RWPE1 (cell line): ENCODE data around the gene CDK9.
"Not testable (repeated sequence)": the region's sequence is repeated elsewhere in the genome, so short reads cannot be mapped to it uniquely, and the experiment has no call there.

Source experiments
- CTCF ChIA-PET: fragments of 350-600 bp; sonication (Branson Sonifier 250); formaldehyde crosslinking; extraction: SDS; loops from one replicate; lab custom pipeline; 2021; lab: Yijun Ruan, JAX
- POLR2A ChIA-PET: fragments of 400-600 bp; formaldehyde crosslinking; extraction: SDS; loops from one replicate; lab custom pipeline; 2020; ENCODE audit warnings: antibody characterized with exemption; ENCODE audit not compliant: low non-redundant PET; lab: Yijun Ruan, JAX
- DNase-seq: peaks from one replicate; pipeline ENCODE4 v3.0.0; 2012; ENCODE audit warnings: low spot score
- H3K27ac ChIP-seq: fragments of 450-650 bp; 2 replicates; pipeline ENCODE4 v1.5.1; 2017
- CTCF ChIP-seq: fragments of 450-650 bp; conservative IDR thresholded peaks from 2 replicates; pipeline ENCODE4 v1.5.1; 2017; ENCODE audit warnings: low read depth, mild to moderate bottlenecking

Gene CDK9

GRCh38 chr9:127778280-127779135, 7.3 kb upstream of the CDK9 start, which contains the start of gene SH2D3C:
TSS of gene SH2D3C (minus strand) at chr9:127778666. CDS start at chr9:127778627, 39 bp downstream.
- CTCF ChIA-PET = interaction anchor here (1.6 kb wide), 1 partner anchor 44 kb away, joined by 11 read pairs; the partner anchor contains the start of gene TOR2A
- no peak for DNase-seq
- TF ChIP-seq CTCF = no peak
- peak within 1 kb of the TSS; percentile 55 for H3K27ac ChIP-seq
- POLR2A ChIA-PET = interaction anchor here (0.6 kb wide), 1 partner anchor 1232 kb away, joined by 5 read pairs; no protein-coding TSS in a partner anchor

- CTCF ChIA-PET = interaction anchor here (1.6 kb wide), 1 partner anchor 45 kb away, joined by 11 read pairs; the partner anchor contains the start of gene TOR2A
- POLR2A ChIA-PET = interaction anchor here (0.6 kb wide), 1 partner anchor 1231 kb away, joined by 5 read pairs; no protein-coding TSS in a partner anchor
- H3K27ac ChIP-seq = peak overlapping the region; percentile 55
- DNase-seq = no peak
- no peak for TF ChIP-seq CTCF
Observed at GRCh38 chr9:127779136-127779981, 6.5 kb upstream of the CDK9 start.

- DNase-seq = no peak
- peak overlapping the region; percentile 55 for H3K27ac ChIP-seq
- CTCF ChIA-PET = interaction anchor here (0.6 kb wide), 3 partner anchors 9 to 300 kb away, joined by 3 to 4 read pairs (median 3); no protein-coding TSS in a partner anchor
- TF ChIP-seq CTCF = no peak
- POLR2A ChIA-PET = interaction anchor here (1.1 kb wide), 1 partner anchor 9 kb away, joined by 3 read pairs; no protein-coding TSS in a partner anchor
Observed at GRCh38 chr9:127780126-127780885, 5.5 kb upstream of the CDK9 start.

- POLR2A ChIA-PET = interaction anchor here (1.1 kb wide), 1 partner anchor 9 kb away, joined by 3 read pairs; no protein-coding TSS in a partner anchor
- H3K27ac ChIP-seq = peak overlapping the region; percentile 60
- not testable (repeated sequence) for DNase-seq
- CTCF ChIA-PET = interaction anchor here (0.6 kb wide), 2 partner anchors 10 to 65 kb away, joined by 3 to 4 read pairs; no protein-coding TSS in a partner anchor
Observed at GRCh38 chr9:127780909-127781308, 4.9 kb upstream of the CDK9 start.

- no peak for TF ChIP-seq CTCF
- CTCF ChIA-PET = no interaction called here
- peak overlapping the region; percentile 60 for H3K27ac ChIP-seq
- POLR2A ChIA-PET = no interaction called here
- DNase-seq = no peak
Observed at GRCh38 chr9:127781806-127782205, 4.0 kb upstream of the CDK9 start.
